ENCODE results near the gene TEX44.
"Not testable (repeated sequence)": the region's sequence is repeated elsewhere in the genome, so short reads cannot be mapped to it uniquely, and the experiment has no call there.

TEX44 gene

DNA sequence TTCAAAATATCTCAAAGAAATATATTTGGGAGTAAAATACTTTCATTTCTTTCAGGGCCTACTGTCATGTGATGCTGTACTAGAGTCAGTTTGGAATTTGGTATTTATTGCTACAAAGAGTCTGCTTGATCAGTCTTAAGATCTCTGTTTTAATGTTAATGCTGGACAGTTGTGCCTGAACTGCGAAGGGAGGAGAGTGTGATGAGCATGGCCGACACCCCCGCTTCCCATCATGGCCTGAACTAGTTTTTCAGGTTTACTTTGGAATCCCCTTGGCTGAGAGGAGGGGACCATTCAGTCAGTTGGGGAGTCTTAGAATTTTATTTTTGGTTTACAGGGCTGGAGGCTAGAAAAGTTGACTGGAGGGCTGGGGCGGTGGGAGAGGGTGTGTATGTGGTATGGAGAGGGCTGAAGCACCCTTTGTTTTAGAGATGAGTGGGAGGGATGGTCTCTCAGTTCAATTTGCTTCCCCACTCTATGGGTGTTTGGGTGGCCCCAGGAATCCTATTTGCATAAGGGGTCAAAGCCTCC, 20.9 kb upstream of the TEX44 start:
- DNase-seq, result no peak

DNA sequence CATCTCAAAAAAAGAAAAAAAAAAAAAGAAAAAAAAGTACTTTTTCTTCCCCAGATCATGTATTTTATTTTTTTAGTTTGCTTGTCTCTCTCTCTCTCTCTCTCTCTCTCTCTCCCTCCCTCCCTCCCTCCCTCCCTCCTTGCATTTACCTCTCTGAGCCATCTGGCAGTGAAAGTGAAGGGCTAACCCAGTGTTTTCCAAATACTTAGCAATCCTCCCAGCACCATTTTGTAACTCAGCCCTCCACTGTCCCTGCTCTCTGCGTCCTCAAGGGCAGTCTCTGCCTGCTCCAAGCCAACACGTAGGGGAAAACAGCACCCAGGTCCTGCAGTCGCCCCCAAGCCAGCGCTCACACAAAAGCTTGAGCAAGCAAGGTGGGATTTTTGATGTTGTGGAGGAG, 19.6 kb upstream of the TEX44 start:
- DNase-seq, result no peak

- DNase-seq, result no peak
Measured at GRCh38 chr2:231573698-231574421, 18.8 kb upstream of the TEX44 start.

- DNase-seq, result peak; percentile 58
Measured at GRCh38 chr2:231575612-231576256, 16.9 kb upstream of the TEX44 start.

- DNase-seq, result no peak
Measured at GRCh38 chr2:231576465-231576864, 16.2 kb upstream of the TEX44 start.

- not testable (repeated sequence) for DNase-seq
Measured at GRCh38 chr2:231578655-231579054, 14.0 kb upstream of the TEX44 start.

GRCh38 chr2:231579560-231579959, 13.1 kb upstream of the TEX44 start:
- no peak for DNase-seq

DNA sequence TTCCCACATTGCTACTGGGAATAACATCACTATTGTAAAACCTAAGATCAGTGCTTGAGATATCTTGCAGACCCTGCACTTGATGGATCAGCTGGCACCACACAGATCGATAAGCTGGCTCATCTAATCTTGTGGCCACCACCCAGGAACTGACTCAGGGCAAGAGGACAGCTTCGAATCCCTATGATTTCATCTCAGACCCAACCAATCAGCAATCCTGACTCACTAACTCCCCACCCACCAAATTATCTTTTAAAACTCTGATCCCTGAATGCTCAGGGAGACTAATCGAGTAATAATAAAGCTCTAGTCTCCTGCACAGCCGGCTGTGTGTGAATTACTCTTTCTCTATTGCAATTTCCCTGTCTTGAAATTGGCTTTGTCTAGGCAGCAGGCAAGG, 11.3 kb upstream of the TEX44 start:
- no peak for DNase-seq

DNA sequence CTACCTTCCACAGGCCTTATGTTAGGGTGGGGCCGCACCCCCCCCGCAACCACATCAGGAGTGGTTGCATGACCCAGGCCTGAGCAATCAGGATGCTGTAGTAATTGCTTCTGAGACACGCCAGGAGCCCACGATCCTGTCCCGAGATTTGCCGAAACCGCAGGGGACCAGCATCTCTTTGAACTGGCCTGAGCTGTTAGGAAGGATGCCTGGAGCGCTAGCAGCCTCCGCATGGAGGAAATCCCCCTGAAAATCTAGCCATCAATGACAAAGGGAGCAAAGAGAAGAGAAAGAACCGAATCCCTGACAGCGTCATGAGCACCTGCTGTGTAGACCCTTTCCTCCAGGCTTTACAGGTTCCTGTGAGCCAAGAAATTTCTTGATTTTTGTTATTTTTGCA, 8.7 kb upstream of the TEX44 start:
- no peak for DNase-seq

GRCh38 chr2:231587744-231588143, 4.9 kb upstream of the TEX44 start:
- not testable (repeated sequence) for DNase-seq

GRCh38 chr2:231589656-231590055, 3.0 kb upstream of the TEX44 start:
- no peak for DNase-seq

GRCh38 chr2:231590614-231591013, 2.0 kb upstream of the TEX44 start:
- DNase-seq, result no peak

DNA sequence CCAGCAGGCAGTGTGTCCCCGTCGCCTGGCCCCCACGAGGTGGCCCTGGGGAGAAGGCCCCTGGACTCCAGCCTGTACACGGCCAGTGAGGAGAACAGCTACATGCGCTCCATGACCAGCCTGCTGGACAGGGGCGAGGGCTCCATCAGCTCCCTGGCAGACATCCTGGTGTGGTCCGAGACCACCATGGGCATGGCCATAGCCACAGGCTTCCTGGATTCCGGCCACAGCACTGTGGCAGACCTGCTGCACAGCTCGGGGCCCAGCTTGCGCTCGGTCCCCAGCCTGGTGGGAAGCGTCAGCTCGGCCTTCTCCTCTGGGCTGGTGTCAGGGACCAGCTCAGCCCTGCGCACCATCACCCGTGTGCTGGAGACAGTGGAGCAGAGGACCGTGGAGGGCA, 1.0 kb downstream of the TEX44 start:
- DNase-seq, result no peak

DNA sequence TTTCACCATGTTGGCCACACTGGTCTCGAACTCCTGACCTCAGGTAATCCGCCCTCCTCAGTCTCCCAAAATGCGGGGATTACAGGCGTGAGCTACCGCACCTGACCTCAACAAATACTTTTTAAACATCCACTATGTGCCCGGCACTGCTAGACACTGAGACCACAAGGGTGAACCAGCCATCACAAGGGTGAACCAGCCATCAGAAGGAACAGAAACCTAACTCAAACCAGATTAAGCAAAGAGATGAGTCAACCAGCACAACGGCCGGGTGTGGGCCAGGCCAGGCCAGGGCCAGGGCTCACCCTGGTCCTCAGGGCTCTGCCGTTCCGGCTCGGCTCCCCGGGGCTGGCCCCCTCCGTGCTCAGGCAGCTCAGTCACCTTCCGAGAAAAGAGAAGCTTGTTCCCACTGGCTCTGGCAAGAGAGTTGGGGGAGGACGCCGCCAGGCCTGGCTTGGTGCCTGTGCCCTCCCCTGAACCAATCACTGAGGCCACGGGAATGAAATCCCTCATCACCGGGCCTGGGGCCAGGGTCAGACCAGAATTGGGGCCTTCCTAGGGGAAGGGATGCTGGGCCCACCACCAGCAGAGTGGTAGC, 4.4 kb downstream of the TEX44 start:
- peak; percentile 96 for DNase-seq

GRCh38 chr2:231597627-231598026, 5.0 kb downstream of the TEX44 start:
- DNase-seq, result no peak

DNA sequence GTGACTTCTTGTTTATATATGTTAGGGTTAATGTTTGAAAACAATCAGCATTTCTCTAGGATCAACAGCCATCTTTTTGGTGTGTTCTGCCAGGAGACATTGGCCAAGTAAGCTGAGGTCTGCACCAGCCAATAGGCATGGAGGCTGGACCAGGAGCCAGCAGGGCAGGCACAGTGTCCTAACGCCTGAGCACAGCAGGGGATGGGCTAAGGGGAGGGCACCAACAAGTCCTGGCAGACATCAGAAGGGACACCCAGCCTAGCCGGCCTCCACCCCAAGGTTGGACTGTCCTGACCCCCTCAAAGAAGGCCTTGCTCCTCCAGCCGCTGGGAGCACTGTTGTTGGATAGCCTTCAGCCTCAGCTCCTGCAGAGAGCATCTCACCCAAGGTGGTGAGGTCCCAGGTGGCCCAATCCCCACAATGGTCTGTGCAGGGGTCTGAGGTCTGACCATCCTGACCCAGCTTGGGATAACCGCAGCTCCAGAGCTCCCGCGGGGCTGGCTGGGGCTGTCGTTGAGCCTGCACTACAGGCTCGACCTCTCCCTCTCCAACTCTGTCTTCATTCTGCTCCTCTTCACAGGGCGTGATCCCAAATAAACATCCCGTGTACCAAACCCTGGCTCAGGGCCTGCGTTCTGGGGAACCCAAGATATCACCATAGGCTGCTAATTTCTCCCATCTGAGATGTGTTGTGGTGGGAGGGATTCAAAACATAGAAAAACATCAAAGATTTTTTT, 8.1 kb downstream of the TEX44 start:
- no peak for DNase-seq

GRCh38 chr2:231601356-231602229, 8.9 kb downstream of the TEX44 start:
- peak; percentile 71 for DNase-seq

GRCh38 chr2:231602859-231603467, 10.3 kb downstream of the TEX44 start:
- no peak for DNase-seq

GRCh38 chr2:231604101-231604684, 11.5 kb downstream of the TEX44 start:
- DNase-seq, result no peak

DNA sequence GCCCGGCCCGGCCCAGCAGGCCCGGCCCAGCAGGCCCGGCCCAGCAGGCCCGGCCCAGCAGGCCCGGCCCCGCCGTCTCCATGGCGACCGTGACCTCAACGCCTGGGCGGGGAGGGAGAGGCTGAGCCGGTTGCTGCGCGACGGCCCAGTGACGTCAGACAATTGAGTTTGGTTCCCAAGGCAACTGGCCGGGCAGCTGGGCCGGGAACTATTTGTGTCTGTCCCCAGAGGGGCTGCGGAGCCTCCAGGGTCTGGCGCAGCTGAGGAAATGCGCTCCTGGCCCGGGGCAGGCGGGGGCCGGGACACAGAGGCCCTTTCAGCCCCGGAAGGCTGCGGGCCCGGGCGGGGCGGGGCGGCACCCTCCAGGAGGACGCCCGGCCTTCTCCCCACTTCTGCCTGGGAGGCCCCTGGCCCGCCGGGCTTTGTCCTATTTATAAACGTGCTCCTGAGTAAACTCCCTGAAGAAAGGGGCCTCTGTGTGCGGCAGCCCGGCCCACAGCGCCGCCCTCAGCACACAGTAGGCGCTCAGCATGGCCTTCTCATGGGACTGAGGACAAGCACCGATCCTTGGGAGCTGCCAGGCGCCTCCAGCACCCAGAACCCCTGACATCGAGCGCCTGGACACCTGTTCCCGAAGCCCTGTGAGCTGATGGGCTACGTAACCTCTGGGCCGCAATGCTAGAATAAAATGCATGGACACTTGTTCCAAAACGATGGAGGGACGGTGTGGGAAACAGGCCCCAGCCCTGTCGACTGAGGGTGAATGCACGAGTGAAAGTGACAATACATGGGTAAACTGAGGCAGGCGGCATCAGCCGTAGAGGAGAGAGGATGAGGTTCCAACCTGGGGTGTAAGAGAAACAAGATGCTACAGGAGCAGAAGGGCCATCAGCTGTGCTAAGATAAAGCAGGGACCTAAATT, 12.3 kb downstream of the TEX44 start:
- peak; percentile 90 for DNase-seq
